DND-41 (cell line): ENCODE results near the gene APC2.

Experiments used
- ATAC-seq: fragments of 200-7000 bp; cut with Tn5 transposase; 3 replicates; pipeline ENCODE4 v1.9.1; 2021; ENCODE audit warnings: low read depth; ENCODE audit not compliant: insufficient read depth
- DNase-seq: peaks from one replicate; pipeline ENCODE4 v3.0.0-alpha.2; 2020
- H2AFZ ChIP-seq: 2 replicates; pipeline ENCODE4 v1.6.0; 2012; ENCODE audit warnings: low read depth, low read length
- H3K27ac ChIP-seq: 2 replicates; pipeline ENCODE4 v1.5.1; 2012; ENCODE audit warnings: low read length, inconsistent platforms
- H3K27me3 ChIP-seq: fragments of 200-600 bp; sonication (generic); 2 replicates; pipeline ENCODE4 v1.6.0; 2012; ENCODE audit warnings: low read length, mild to moderate bottlenecking, inconsistent platforms; ENCODE audit not compliant: insufficient read depth, poor library complexity
- H3K36me3 ChIP-seq: 2 replicates; pipeline ENCODE4 v1.5.1; 2012; ENCODE audit warnings: low read length, inconsistent platforms; ENCODE audit not compliant: insufficient read depth
- H3K4me1 ChIP-seq: 2 replicates; pipeline ENCODE4 v1.5.1; 2012; ENCODE audit warnings: mild to moderate bottlenecking, low read length; ENCODE audit not compliant: insufficient read depth
- H3K4me2 ChIP-seq: 2 replicates; pipeline ENCODE4 v1.6.0; 2012; ENCODE audit warnings: mild to moderate bottlenecking, moderate library complexity, low read length, inconsistent platforms; ENCODE audit not compliant: insufficient read depth
- H3K4me3 ChIP-seq, 2 experiments: fragments of 200-600 bp in 1 of 2; shearing (Covaris generic) in 1 of 2; 2 replicates each; pipeline ENCODE4 v1.5.1; 2012 to 2016; ENCODE audit warnings: inconsistent platforms in 2 of 2, low read length in 2 of 2, mild to moderate bottlenecking in 2 of 2, low read depth in 1 of 2, moderate library complexity in 1 of 2
- H3K79me2 ChIP-seq: 2 replicates; pipeline ENCODE4 v1.6.0; 2012; ENCODE audit warnings: low read length, inconsistent platforms; ENCODE audit not compliant: insufficient read depth
- H3K9ac ChIP-seq: 2 replicates; pipeline ENCODE4 v1.6.0; 2012; ENCODE audit warnings: low read depth, mild to moderate bottlenecking, inconsistent platforms, low read length, moderate library complexity
- H3K9me3 ChIP-seq: 2 replicates; pipeline ENCODE4 v1.5.1; 2012; ENCODE audit warnings: low read length, moderate library complexity, mild to moderate bottlenecking, inconsistent platforms; ENCODE audit not compliant: insufficient read depth, severe bottlenecking
- H4K20me1 ChIP-seq: 2 replicates; pipeline ENCODE4 v1.6.0; 2012; ENCODE audit warnings: low read length; ENCODE audit not compliant: insufficient read depth
- EZH2 ChIP-seq: IDR thresholded peaks from 3 replicates; pipeline ENCODE4 v1.6.1; 2012; ENCODE audit warnings: borderline replicate concordance, low read depth, mild to moderate bottlenecking, moderate library complexity, low read length, inconsistent platforms; ENCODE audit not compliant: severe bottlenecking
- TF ChIP-seq, protein P1 (sequence below): IDR thresholded peaks from 2 replicates; pipeline ENCODE4 v1.5.1; 2012; ENCODE audit warnings: borderline replicate concordance, low read length, moderate library complexity, mild to moderate bottlenecking; ENCODE audit not compliant: poor library complexity, severe bottlenecking; ENCODE audit errors: extremely low read depth

APC2 gene

GRCh38 chr19:1447504-1447903 lies 2.4 kb upstream of the APC2 start:
- Histone ChIP-seq H3K9ac (no peak overlapping the region), H3K27ac (no peak overlapping the region), H3K9me3 (no peaks in the 10 kb centered on the region), H2AFZ (no peak overlapping the region), H4K20me1 (peaks cover 46% of the 10 kb centered on the region), H3K27me3 (peaks cover 7% of the 10 kb centered on the region), H3K4me2 (no peak overlapping the region), H3K4me1 (peaks cover 10% of the 10 kb centered on the region), H3K36me3 (peaks cover 3% of the 10 kb centered on the region), H3K4me3 (no peak overlapping the region), H3K79me2 (no peaks in the 10 kb centered on the region)
- DNase-seq (no peak), ATAC-seq (no peak)
- TF ChIP-seq, protein P1, sequence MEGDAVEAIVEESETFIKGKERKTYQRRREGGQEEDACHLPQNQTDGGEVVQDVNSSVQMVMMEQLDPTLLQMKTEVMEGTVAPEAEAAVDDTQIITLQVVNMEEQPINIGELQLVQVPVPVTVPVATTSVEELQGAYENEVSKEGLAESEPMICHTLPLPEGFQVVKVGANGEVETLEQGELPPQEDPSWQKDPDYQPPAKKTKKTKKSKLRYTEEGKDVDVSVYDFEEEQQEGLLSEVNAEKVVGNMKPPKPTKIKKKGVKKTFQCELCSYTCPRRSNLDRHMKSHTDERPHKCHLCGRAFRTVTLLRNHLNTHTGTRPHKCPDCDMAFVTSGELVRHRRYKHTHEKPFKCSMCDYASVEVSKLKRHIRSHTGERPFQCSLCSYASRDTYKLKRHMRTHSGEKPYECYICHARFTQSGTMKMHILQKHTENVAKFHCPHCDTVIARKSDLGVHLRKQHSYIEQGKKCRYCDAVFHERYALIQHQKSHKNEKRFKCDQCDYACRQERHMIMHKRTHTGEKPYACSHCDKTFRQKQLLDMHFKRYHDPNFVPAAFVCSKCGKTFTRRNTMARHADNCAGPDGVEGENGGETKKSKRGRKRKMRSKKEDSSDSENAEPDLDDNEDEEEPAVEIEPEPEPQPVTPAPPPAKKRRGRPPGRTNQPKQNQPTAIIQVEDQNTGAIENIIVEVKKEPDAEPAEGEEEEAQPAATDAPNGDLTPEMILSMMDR = no peak
- no peak for TF ChIP-seq EZH2

GRCh38 chr19:1447944-1448343 lies 2.0 kb upstream of the APC2 start:
- Histone ChIP-seq H2AFZ (no peak overlapping the region), H3K9ac (no peak overlapping the region), H3K79me2 (no peaks in the 10 kb centered on the region), H3K27ac (no peak overlapping the region), H3K9me3 (no peaks in the 10 kb centered on the region), H3K4me2 (no peak overlapping the region), H4K20me1 (peaks cover 46% of the 10 kb centered on the region), H3K27me3 (peaks cover 7% of the 10 kb centered on the region), H3K4me1 (peaks cover 10% of the 10 kb centered on the region), H3K4me3 (no peak overlapping the region), H3K36me3 (no peaks in the 10 kb centered on the region)
- DNase-seq = no peak
- TF ChIP-seq EZH2 = no peak
- no peak for ATAC-seq

- peaks cover 11% of the 10 kb centered on the region for H3K4me1 ChIP-seq
- H3K4me3 ChIP-seq = no peak overlapping the region
- no peaks in the 10 kb centered on the region for H3K9me3 ChIP-seq
- H3K27me3 ChIP-seq = peaks cover 7% of the 10 kb centered on the region
- ATAC-seq (no peak), DNase-seq (no peak)
- H3K36me3 ChIP-seq = no peaks in the 10 kb centered on the region
- H3K4me2 ChIP-seq = no peak overlapping the region
- H2AFZ ChIP-seq = no peak overlapping the region
- H3K27ac ChIP-seq = no peak overlapping the region
- H4K20me1 ChIP-seq = peaks cover 40% of the 10 kb centered on the region
- H3K9ac ChIP-seq = no peak overlapping the region
- TF ChIP-seq, protein P1 = no peak
- TF ChIP-seq EZH2 = no peak
- H3K79me2 ChIP-seq = no peaks in the 10 kb centered on the region
Observed at GRCh38 chr19:1450735-1451731, 1.1 kb downstream of the APC2 start.
